Choroid plexus epithelial cell (primary cell): Measurements from ENCODE around the gene KATNAL2.

Source experiments
- DNase-seq: peaks from one replicate; pipeline ENCODE4 v3.0.0-alpha.2; 2010; ENCODE audit warnings: low read depth
- H3K4me3 ChIP-seq: 2 replicates; pipeline ENCODE4 v1.5.1; 2011; ENCODE audit warnings: low read depth, mild to moderate bottlenecking, control low read depth, low read length, moderate library complexity
- CTCF ChIP-seq: conservative IDR thresholded peaks from 2 replicates; pipeline ENCODE4 v1.5.1; 2011; ENCODE audit warnings: low read depth, mild to moderate bottlenecking, control low read depth, inconsistent platforms, low read length, moderate library complexity

KATNAL2 gene

GRCh38 chr18:47110492-47111274 lies 193.3 kb downstream of the KATNAL2 start:
- H3K4me3 ChIP-seq: no peak overlapping the region
- no peak for TF ChIP-seq CTCF
- DNase-seq: peak; percentile 10

- H3K4me3 ChIP-seq: no peak overlapping the region
- TF ChIP-seq CTCF: no peak
- no peak for DNase-seq
These were observed 196.6 kb downstream of the KATNAL2 start for GRCh38 chr18:47113796-47114540.

GRCh38 chr18:47115205-47115604 lies 197.8 kb downstream of the KATNAL2 start:
- no peak for DNase-seq
- no peak for TF ChIP-seq CTCF
- no peak overlapping the region for H3K4me3 ChIP-seq

GRCh38 chr18:47118981-47119380 lies 201.6 kb downstream of the KATNAL2 start:
- DNase-seq: no peak
- no peak overlapping the region for H3K4me3 ChIP-seq
- TF ChIP-seq CTCF: no peak

- no peak for DNase-seq
These were observed 203.0 kb downstream of the KATNAL2 start for GRCh38 chr18:47120428-47120827.

GRCh38 chr18:47121146-47121545 lies 203.7 kb downstream of the KATNAL2 start:
- no peak for TF ChIP-seq CTCF
- no peak for DNase-seq
- no peak overlapping the region for H3K4me3 ChIP-seq

More at GRCh38 chr18:47120428-47120827, 203.0 kb downstream of the KATNAL2 start:
- no peak overlapping the region for H3K4me3 ChIP-seq
- no peak for TF ChIP-seq CTCF
